ENCODE results near the gene TAB2.
A peak's percentile ranks its signal among the peaks of the same experiment; 100 is the strongest.

TAB2 gene

DNA sequence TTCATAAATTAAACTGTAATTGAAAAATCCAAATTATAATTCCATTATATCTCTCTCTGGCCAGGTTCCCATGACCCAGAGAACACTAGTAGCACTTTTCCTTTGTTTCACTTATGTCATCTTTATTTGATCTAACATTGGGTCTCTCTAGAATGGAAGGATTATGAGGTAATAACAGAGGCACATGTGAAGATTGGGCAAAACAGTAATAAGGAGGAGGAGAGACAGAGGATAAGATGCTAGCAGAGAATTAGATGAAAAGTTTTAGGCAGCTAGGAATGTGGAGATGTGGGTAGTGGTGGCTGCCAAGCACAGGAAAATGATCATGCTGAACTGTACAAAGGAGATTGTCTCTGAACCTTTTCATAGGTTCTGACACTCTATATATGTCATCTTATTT lies 3.3 kb downstream of the TAB2 start (continued):
- TF ChIP-seq ZBTB26 (tag by site-specific recombination; optimal IDR thresholded peaks at IDR 0.05): no peak

DNA sequence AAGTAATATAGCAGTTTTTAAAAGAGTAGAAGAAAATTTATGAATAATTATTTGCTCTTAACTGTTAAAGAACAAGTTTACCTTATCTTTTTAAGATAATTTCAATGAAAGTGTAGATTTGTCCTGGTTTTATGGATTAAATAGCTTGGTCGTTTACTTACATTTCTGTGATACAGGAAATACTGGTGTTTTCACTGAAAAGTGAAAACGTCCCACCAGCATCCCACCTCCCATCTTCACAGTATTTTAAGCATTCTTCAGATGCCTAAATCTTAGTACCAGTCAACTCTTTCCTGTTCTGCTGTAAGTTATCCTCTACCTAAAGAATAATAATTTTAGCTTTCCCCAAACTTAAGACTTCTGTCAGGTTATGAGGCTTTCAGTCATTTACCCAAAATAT lies 5.8 kb downstream of the TAB2 start:
- CTCF ChIA-PET: interaction anchor here (1.1 to 1.5 kb wide), 2 partner anchors 9 to 109 kb away, joined by 7 to 14 read pairs; no protein-coding TSS in a partner anchor
- no peaks in the 10 kb centered on the region for H3K9me3 ChIP-seq (ENCODE audit: control insufficient read depth, insufficient read depth, low read depth, low read length)
- POLR2A ChIA-PET: no interaction called here
- H3K27ac ChIP-seq (ENCODE audit: extremely low read depth, low read depth, low read length): no peak overlapping the region
- H3K4me1 ChIP-seq (ENCODE audit: control insufficient read depth, insufficient read depth, low read length): peaks cover 23% of the 10 kb centered on the region
- no peak overlapping the region for H3K4me3 ChIP-seq (ENCODE audit: low read depth, low read length)
- peak; percentile 55; the same call in 1 of the 2 replicates for TF ChIP-seq PRDM1 (tag by site-specific recombination; IDR thresholded peaks at IDR 0.05)
- TF ChIP-seq ZSCAN30 (tag by site-specific recombination; IDR thresholded peaks at IDR 0.05): no peak
- no peak for TF ChIP-seq ZNF16 (tag by site-specific recombination; IDR thresholded peaks at IDR 0.05; ENCODE audit: low read depth)
- TF ChIP-seq ZNF510 (tag by site-specific recombination; IDR thresholded peaks at IDR 0.05; ENCODE audit: insufficient replicate concordance): no peak
- TF ChIP-seq ZNF311 (tag by site-specific recombination; IDR thresholded peaks at IDR 0.05; ENCODE audit: borderline replicate concordance): no peak
- TF ChIP-seq ZNF530 (tag by site-specific recombination; IDR thresholded peaks at IDR 0.05; ENCODE audit: low read depth): no peak
- TF ChIP-seq SP7 (tag by site-specific recombination; IDR thresholded peaks at IDR 0.05): no peak
- TF ChIP-seq ZNF426 (tag by site-specific recombination; IDR thresholded peaks at IDR 0.05): no peak
- no peaks in the 10 kb centered on the region for H3K36me3 ChIP-seq (ENCODE audit: control insufficient read depth in 2 of 2, insufficient read depth in 1 of 2, low read length in 2 of 2)

- Histone ChIP-seq H3K4me1 (ENCODE audit: control insufficient read depth, insufficient read depth, low read length) (peaks cover 23% of the 10 kb centered on the region), H3K36me3 (ENCODE audit: control insufficient read depth in 2 of 2, insufficient read depth in 1 of 2, low read length in 2 of 2) (no peaks in the 10 kb centered on the region), H3K9me3 (ENCODE audit: control insufficient read depth, insufficient read depth, low read depth, low read length) (no peaks in the 10 kb centered on the region), H3K4me3 (ENCODE audit: low read depth, low read length) (no peak overlapping the region), H3K27ac (ENCODE audit: extremely low read depth, low read depth, low read length) (no peak overlapping the region)
- no peak for TF ChIP-seq SCRT2 (tag by site-specific recombination; IDR thresholded peaks at IDR 0.05)
- TF ChIP-seq, protein P1, sequence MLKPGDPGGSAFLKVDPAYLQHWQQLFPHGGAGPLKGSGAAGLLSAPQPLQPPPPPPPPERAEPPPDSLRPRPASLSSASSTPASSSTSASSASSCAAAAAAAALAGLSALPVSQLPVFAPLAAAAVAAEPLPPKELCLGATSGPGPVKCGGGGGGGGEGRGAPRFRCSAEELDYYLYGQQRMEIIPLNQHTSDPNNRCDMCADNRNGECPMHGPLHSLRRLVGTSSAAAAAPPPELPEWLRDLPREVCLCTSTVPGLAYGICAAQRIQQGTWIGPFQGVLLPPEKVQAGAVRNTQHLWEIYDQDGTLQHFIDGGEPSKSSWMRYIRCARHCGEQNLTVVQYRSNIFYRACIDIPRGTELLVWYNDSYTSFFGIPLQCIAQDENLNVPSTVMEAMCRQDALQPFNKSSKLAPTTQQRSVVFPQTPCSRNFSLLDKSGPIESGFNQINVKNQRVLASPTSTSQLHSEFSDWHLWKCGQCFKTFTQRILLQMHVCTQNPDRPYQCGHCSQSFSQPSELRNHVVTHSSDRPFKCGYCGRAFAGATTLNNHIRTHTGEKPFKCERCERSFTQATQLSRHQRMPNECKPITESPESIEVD (tag by site-specific recombination; IDR thresholded peaks at IDR 0.05): peak; percentile 81
- ChIA-PET CTCF (interaction anchor here (1.5 kb wide), 1 partner anchor 108 kb away, joined by 14 read pairs; no protein-coding TSS in a partner anchor), POLR2A (no interaction called here)
These were observed 6.4 kb downstream of the TAB2 start for GRCh38 chr6:149323925-149324324.

GRCh38 chr6:149324428-149324827 lies 6.9 kb downstream of the TAB2 start:
- no peak for TF ChIP-seq ZEB2 (tag by site-specific recombination; IDR thresholded peaks at IDR 0.05)
- no peak for TF ChIP-seq ZNF571 (tag by site-specific recombination; IDR thresholded peaks at IDR 0.05)
- no peak for TF ChIP-seq SCRT2 (tag by site-specific recombination; IDR thresholded peaks at IDR 0.05)
- TF ChIP-seq ZFP69B (tag by site-specific recombination; IDR thresholded peaks at IDR 0.05): no peak
- no peak for TF ChIP-seq ZXDB (tag by site-specific recombination; IDR thresholded peaks at IDR 0.05)
- TF ChIP-seq PRDM1 (tag by site-specific recombination; IDR thresholded peaks at IDR 0.05): peak; percentile 16; the same call in 1 of the 2 replicates
- TF ChIP-seq, protein P1 (tag by site-specific recombination; IDR thresholded peaks at IDR 0.05): peak; percentile 45
- ChIA-PET CTCF (interaction anchor here (0.6 kb wide), 3 partner anchors 47 to 340 kb away, joined by 3 to 5 read pairs (median 3); no protein-coding TSS in a partner anchor), POLR2A (interaction anchor here (1.4 kb wide), 1 partner anchor 10 kb away, joined by 5 read pairs; no protein-coding TSS in a partner anchor)
- no peaks in the 10 kb centered on the region for H3K9me3 ChIP-seq (ENCODE audit: control insufficient read depth, insufficient read depth, low read depth, low read length)
- H3K4me1 ChIP-seq (ENCODE audit: control insufficient read depth, insufficient read depth, low read length): peaks cover 23% of the 10 kb centered on the region
- H3K27ac ChIP-seq (ENCODE audit: extremely low read depth, low read depth, low read length): no peak overlapping the region
- H3K4me3 ChIP-seq (ENCODE audit: low read depth, low read length): no peak overlapping the region
- H3K36me3 ChIP-seq (ENCODE audit: control insufficient read depth in 2 of 2, insufficient read depth in 1 of 2, low read length in 2 of 2): no peaks in the 10 kb centered on the region
